Esophagus squamous epithelium (tissue), 4 donors: Measurements from ENCODE around the gene FRMD5.

Source experiments
- CTCF ChIP-seq, 6 experiments: fragments of 450-650 bp in 4 of 6; fragments of 200-600 bp in 2 of 6; sonication (generic) in 2 of 6; IDR thresholded peaks; one replicate each; pipeline ENCODE4 v1.5.1; 2016 to 2019; ENCODE audit warnings: antibody characterized with exemption in 6 of 6, mild to moderate bottlenecking in 4 of 6, moderate library complexity in 4 of 6
- POLR2A ChIP-seq, 4 donors: fragments of 450-650 bp; IDR thresholded peaks; one replicate each; pipeline ENCODE4 v1.6.1; 2017; ENCODE audit warnings: antibody characterized with exemption in 4 of 4, mild to moderate bottlenecking in 4 of 4, moderate library complexity in 3 of 4

GRCh38 chr15:44215594-44215993, 20.5 kb upstream of the FRMD5 start:
- no peak for TF ChIP-seq POLR2A (IDR thresholded peaks at IDR 0.05)
- TF ChIP-seq CTCF (IDR thresholded peaks at IDR 0.05), result no peak
